SK-N-SH treated with all-trans-retinoic acid at 6 μM for 48 hours (cell line): ENCODE measurements around the gene SASH1.

Experiments used
- ATAC-seq: fragments of 200-7000 bp; cut with Tn5 transposase; 3 replicates; pipeline ENCODE4 v1.9.1; 2020; ENCODE audit warnings: mild to moderate bottlenecking, moderate library complexity
- ARNTL ChIP-seq: fragments of 450-650 bp; formaldehyde crosslinking; IDR thresholded peaks from 2 replicates; pipeline ENCODE4 v1.5.0; 2020; ENCODE audit warnings: low read depth, mild to moderate bottlenecking, moderate library complexity, borderline replicate concordance
- BACH2 ChIP-seq: fragments of 250-450 bp; sonication (Bioruptor Pico); IDR thresholded peaks from 2 replicates; pipeline ENCODE4 v1.9.0; 2021; ENCODE audit warnings: mild to moderate bottlenecking, borderline replicate concordance
- CSDC2 ChIP-seq: fragments of 250-450 bp; sonication (Bioruptor Pico); IDR thresholded peaks from 2 replicates; pipeline ENCODE4 v1.5.0; 2020; ENCODE audit warnings: mild to moderate bottlenecking, moderate library complexity
- ESRRG ChIP-seq: fragments of 250-450 bp; sonication (Bioruptor Pico); IDR thresholded peaks from 2 replicates; pipeline ENCODE4 v1.6.1; 2021; ENCODE audit warnings: mild to moderate bottlenecking
- GLIS3 ChIP-seq: fragments of 250-450 bp; sonication (Bioruptor Pico); IDR thresholded peaks from 2 replicates; pipeline ENCODE4 v1.5.0; 2020; ENCODE audit warnings: mild to moderate bottlenecking, moderate library complexity
- ISL1 ChIP-seq: fragments of 250-450 bp; sonication (Bioruptor Pico); IDR thresholded peaks from 2 replicates; pipeline ENCODE4 v2.1.2; 2022; ENCODE audit warnings: mild to moderate bottlenecking, moderate library complexity
- OSR1 ChIP-seq: fragments of 250-450 bp; sonication (Bioruptor Pico); IDR thresholded peaks from 2 replicates; pipeline ENCODE4 v1.8.0; 2022; ENCODE audit warnings: moderate library complexity, mild to moderate bottlenecking, inconsistent platforms
- PPARA ChIP-seq: fragments of 250-450 bp; sonication (Bioruptor Pico); IDR thresholded peaks from 2 replicates; pipeline ENCODE4 v1.5.0; 2020; ENCODE audit warnings: mild to moderate bottlenecking, borderline replicate concordance
- RARB ChIP-seq: fragments of 250-450 bp; sonication (Bioruptor Pico); IDR thresholded peaks from 2 replicates; pipeline ENCODE4 v1.8.0; 2021; ENCODE audit warnings: mild to moderate bottlenecking, moderate library complexity
- SNAI2 ChIP-seq: fragments of 250-450 bp; sonication (Bioruptor Pico); IDR thresholded peaks from 2 replicates; pipeline ENCODE4 v1.5.0; 2020; ENCODE audit warnings: mild to moderate bottlenecking, moderate library complexity
- TCF4 ChIP-seq: fragments of 250-450 bp; sonication (Bioruptor Pico); IDR thresholded peaks from 2 replicates; pipeline ENCODE4 v1.8.0; 2021; ENCODE audit warnings: mild to moderate bottlenecking, moderate library complexity, borderline replicate concordance
- TOX ChIP-seq: fragments of 250-450 bp; sonication (Bioruptor Pico); IDR thresholded peaks from 2 replicates; pipeline ENCODE4 v1.8.0; 2021; ENCODE audit warnings: mild to moderate bottlenecking, moderate library complexity, borderline replicate concordance
- ZC3H10 ChIP-seq: fragments of 250-450 bp; sonication (Bioruptor Pico); IDR thresholded peaks from 2 replicates; pipeline ENCODE4 v1.5.1; 2021; ENCODE audit warnings: mild to moderate bottlenecking, moderate library complexity
- ZFP3 ChIP-seq: fragments of 250-450 bp; sonication (Bioruptor Pico); IDR thresholded peaks from 2 replicates; pipeline ENCODE4 v1.5.0; 2020; ENCODE audit warnings: mild to moderate bottlenecking, moderate library complexity
- ZNF565 ChIP-seq: fragments of 450-650 bp; formaldehyde crosslinking; conservative IDR thresholded peaks from 2 replicates; pipeline ENCODE4 v1.5.0; 2020; ENCODE audit warnings: low read depth, mild to moderate bottlenecking, moderate library complexity
- ZNF8 ChIP-seq: fragments of 450-650 bp; formaldehyde crosslinking; IDR thresholded peaks from 2 replicates; pipeline ENCODE4 v1.5.0; 2020; ENCODE audit warnings: mild to moderate bottlenecking, moderate library complexity
- TF ChIP-seq, protein P1 (sequence below): fragments of 250-450 bp; sonication (Bioruptor Pico); IDR thresholded peaks from 2 replicates; pipeline ENCODE4 v1.5.1; 2020; ENCODE audit warnings: low read depth, mild to moderate bottlenecking, moderate library complexity
- TF ChIP-seq, protein P2 (sequence below): fragments of 250-450 bp; sonication (Bioruptor Pico); IDR thresholded peaks from 2 replicates; pipeline ENCODE4 v1.5.0; 2020; ENCODE audit warnings: mild to moderate bottlenecking, moderate library complexity
- TF ChIP-seq, protein P3 (sequence below): fragments of 250-450 bp; sonication (Bioruptor Pico); IDR thresholded peaks from 2 replicates; pipeline ENCODE4 v1.8.0; 2020; ENCODE audit warnings: mild to moderate bottlenecking, moderate library complexity, borderline replicate concordance
- TF ChIP-seq, protein P4 (sequence below): fragments of 250-450 bp; sonication (Bioruptor Pico); IDR thresholded peaks from 2 replicates; pipeline ENCODE4 v1.5.1; 2021; ENCODE audit warnings: mild to moderate bottlenecking, moderate library complexity
- TF ChIP-seq, protein P5 (sequence below): fragments of 250-450 bp; sonication (Bioruptor Pico); IDR thresholded peaks from 2 replicates; pipeline ENCODE4 v1.8.0; 2021; ENCODE audit warnings: low read depth, mild to moderate bottlenecking, moderate library complexity, borderline replicate concordance

SASH1 gene

DNA sequence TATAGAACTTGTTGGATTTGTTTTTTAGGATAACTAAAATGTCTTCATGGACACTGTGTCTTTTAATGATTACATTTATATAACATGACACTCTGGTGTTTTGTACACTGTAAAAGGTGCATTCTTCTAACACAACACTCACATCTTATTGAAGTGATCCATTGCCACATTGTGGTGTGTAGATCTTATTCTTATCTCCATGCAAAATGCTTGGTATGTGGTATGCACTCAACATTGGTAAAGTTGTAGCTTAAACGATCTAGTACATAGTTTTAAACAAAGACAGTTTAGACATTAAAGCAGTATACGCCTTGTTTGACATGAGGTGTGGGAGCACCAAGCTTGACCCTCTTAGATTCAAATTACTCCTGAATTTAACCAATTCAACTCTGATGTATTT lies 84.7 kb downstream of the SASH1 start (continued):
- no peak for TF ChIP-seq ARNTL (CRISPR knock-in tag)
- TF ChIP-seq CSDC2 (CRISPR knock-in tag), result no peak
- no peak for TF ChIP-seq ESRRG
- TF ChIP-seq, all 23 proteins: peak for 0

DNA sequence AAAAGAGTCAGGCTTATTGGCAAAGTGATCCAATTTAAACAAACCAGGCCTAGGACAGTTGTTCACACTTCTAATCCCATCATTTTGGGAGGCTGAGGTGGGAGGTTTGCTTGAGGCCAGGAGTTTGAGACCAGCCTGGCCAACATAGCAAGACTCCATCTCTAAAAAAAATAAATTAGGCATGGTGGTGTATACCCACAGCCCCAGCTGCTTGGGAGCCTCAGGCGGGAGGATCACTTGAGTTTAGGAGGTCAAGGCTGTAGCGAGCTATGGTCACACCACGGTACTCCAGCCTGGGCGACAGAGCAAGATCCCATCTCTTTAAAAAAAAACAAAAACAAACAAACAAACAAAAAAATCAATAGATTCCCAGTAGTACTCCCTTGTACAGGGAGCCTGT lies 86.8 kb downstream of the SASH1 start:
- no peak for ATAC-seq
- TF ChIP-seq GLIS3 (CRISPR knock-in tag), result no peak
- TF ChIP-seq, protein P1, sequence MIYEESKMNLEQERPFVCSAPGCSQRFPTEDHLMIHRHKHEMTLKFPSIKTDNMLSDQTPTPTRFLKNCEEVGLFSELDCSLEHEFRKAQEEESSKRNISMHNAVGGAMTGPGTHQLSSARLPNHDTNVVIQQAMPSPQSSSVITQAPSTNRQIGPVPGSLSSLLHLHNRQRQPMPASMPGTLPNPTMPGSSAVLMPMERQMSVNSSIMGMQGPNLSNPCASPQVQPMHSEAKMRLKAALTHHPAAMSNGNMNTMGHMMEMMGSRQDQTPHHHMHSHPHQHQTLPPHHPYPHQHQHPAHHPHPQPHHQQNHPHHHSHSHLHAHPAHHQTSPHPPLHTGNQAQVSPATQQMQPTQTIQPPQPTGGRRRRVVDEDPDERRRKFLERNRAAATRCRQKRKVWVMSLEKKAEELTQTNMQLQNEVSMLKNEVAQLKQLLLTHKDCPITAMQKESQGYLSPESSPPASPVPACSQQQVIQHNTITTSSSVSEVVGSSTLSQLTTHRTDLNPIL, result no peak
- TF ChIP-seq, protein P2, sequence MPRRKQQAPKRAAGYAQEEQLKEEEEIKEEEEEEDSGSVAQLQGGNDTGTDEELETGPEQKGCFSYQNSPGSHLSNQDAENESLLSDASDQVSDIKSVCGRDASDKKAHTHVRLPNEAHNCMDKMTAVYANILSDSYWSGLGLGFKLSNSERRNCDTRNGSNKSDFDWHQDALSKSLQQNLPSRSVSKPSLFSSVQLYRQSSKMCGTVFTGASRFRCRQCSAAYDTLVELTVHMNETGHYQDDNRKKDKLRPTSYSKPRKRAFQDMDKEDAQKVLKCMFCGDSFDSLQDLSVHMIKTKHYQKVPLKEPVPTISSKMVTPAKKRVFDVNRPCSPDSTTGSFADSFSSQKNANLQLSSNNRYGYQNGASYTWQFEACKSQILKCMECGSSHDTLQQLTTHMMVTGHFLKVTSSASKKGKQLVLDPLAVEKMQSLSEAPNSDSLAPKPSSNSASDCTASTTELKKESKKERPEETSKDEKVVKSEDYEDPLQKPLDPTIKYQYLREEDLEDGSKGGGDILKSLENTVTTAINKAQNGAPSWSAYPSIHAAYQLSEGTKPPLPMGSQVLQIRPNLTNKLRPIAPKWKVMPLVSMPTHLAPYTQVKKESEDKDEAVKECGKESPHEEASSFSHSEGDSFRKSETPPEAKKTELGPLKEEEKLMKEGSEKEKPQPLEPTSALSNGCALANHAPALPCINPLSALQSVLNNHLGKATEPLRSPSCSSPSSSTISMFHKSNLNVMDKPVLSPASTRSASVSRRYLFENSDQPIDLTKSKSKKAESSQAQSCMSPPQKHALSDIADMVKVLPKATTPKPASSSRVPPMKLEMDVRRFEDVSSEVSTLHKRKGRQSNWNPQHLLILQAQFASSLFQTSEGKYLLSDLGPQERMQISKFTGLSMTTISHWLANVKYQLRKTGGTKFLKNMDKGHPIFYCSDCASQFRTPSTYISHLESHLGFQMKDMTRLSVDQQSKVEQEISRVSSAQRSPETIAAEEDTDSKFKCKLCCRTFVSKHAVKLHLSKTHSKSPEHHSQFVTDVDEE, result no peak
- no peak for TF ChIP-seq CSDC2 (CRISPR knock-in tag)
- TF ChIP-seq, all 23 proteins: peak for 0

DNA sequence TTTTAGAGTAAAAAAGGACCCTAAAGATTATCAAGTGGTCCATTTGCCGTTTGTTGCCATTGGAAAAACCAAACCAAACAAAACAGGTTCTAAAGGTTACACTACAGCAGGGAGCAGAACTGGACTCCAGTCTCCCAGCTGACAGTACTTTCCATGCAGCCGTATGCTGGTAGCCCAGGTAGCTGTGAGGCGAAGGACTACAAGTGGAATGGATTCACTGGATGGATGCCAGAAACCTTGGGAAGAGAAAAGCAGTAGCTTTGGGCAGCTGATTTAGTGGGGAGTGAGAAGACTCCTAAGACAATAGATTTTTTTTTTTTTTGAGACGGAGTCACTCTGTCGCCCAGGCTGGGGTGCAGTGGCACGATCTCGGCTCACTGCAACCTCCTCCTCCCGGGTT lies 88.3 kb downstream of the SASH1 start:
- TF ChIP-seq ZNF8 (CRISPR knock-in tag) (no peak), ARNTL (CRISPR knock-in tag) (no peak), PPARA (no peak)
- ATAC-seq, result no peak

DNA sequence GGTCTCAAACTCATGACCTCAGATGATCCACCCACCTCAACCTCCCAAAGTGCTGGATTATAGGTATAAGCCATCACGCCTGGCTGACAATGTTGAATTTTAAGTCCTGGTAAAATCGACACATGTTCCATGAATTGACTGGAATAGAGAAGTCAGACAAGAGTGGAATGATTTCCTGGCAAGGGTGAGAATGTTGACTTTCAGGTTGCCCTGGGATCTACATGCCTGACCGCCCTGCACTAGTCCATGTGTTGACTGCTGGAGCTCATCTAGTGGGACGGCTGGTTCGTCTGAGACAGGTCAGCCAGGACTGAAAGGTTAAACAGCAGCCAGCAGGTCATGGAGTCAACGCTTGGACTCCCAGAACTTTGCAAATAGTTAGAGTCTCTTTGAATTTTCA lies 88.8 kb downstream of the SASH1 start:
- TF ChIP-seq TCF4 (CRISPR knock-in tag) (no peak), ZC3H10 (CRISPR knock-in tag) (no peak), TOX (CRISPR knock-in tag) (no peak), SNAI2 (no peak), GLIS3 (CRISPR knock-in tag) (no peak), OSR1 (CRISPR knock-in tag) (no peak), ARNTL (CRISPR knock-in tag) (no peak), ZFP3 (CRISPR knock-in tag) (no peak), ZNF565 (no peak), ISL1 (no peak), PPARA (no peak), RARB (no peak), BACH2 (CRISPR knock-in tag) (no peak), ESRRG (no peak)
- TF ChIP-seq, protein P3, sequence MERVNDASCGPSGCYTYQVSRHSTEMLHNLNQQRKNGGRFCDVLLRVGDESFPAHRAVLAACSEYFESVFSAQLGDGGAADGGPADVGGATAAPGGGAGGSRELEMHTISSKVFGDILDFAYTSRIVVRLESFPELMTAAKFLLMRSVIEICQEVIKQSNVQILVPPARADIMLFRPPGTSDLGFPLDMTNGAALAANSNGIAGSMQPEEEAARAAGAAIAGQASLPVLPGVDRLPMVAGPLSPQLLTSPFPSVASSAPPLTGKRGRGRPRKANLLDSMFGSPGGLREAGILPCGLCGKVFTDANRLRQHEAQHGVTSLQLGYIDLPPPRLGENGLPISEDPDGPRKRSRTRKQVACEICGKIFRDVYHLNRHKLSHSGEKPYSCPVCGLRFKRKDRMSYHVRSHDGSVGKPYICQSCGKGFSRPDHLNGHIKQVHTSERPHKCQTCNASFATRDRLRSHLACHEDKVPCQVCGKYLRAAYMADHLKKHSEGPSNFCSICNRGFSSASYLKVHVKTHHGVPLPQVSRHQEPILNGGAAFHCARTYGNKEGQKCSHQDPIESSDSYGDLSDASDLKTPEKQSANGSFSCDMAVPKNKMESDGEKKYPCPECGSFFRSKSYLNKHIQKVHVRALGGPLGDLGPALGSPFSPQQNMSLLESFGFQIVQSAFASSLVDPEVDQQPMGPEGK (CRISPR knock-in tag), result no peak
- TF ChIP-seq, protein P2, result no peak
- TF ChIP-seq, protein P4, sequence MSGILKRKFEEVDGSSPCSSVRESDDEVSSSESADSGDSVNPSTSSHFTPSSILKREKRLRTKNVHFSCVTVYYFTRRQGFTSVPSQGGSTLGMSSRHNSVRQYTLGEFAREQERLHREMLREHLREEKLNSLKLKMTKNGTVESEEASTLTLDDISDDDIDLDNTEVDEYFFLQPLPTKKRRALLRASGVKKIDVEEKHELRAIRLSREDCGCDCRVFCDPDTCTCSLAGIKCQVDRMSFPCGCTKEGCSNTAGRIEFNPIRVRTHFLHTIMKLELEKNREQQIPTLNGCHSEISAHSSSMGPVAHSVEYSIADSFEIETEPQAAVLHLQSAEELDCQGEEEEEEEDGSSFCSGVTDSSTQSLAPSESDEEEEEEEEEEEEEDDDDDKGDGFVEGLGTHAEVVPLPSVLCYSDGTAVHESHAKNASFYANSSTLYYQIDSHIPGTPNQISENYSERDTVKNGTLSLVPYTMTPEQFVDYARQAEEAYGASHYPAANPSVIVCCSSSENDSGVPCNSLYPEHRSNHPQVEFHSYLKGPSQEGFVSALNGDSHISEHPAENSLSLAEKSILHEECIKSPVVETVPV (CRISPR knock-in tag), result no peak
- TF ChIP-seq, protein P1, result no peak
- TF ChIP-seq, protein P5, sequence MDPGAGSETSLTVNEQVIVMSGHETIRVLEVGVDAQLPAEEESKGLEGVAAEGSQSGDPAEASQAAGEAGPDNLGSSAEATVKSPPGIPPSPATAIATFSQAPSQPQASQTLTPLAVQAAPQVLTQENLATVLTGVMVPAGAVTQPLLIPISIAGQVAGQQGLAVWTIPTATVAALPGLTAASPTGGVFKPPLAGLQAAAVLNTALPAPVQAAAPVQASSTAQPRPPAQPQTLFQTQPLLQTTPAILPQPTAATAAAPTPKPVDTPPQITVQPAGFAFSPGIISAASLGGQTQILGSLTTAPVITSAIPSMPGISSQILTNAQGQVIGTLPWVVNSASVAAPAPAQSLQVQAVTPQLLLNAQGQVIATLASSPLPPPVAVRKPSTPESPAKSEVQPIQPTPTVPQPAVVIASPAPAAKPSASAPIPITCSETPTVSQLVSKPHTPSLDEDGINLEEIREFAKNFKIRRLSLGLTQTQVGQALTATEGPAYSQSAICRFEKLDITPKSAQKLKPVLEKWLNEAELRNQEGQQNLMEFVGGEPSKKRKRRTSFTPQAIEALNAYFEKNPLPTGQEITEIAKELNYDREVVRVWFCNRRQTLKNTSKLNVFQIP (CRISPR knock-in tag), result no peak
- no peak for ATAC-seq
